Panc1 (cell line): ENCODE data around the gene MAN2C1. TPM values are rescaled to one million over a fixed set of nuclear protein-coding genes. Genes with fewer than 3 reads are reported as not detected.

ENCODE experiments used
- ATAC-seq: fragments of 200-7000 bp; cut with Tn5 transposase; 2 replicates; pipeline ENCODE4 v1.9.1; 2020; ENCODE audit warnings: mild to moderate bottlenecking, moderate library complexity
- BruUV-seq: library from RNA; stranded (reverse); fragments of 400-500 nt; replicated peaks from 2 replicates; lab custom pipeline; 2021; lab: Mats Ljungman, UMichigan
- CTCF ChIA-PET: fragments of 300-600 bp; sonication (Branson Sonifier 250); formaldehyde crosslinking; loops from one replicate; lab custom pipeline; 2022; ENCODE audit warnings: antibody characterized with exemption; lab: Charles Lee
- POLR2A ChIA-PET: fragments of 300-600 bp; sonication (Branson Sonifier 250); formaldehyde crosslinking; loops from one replicate; lab custom pipeline; 2022; ENCODE audit warnings: antibody characterized with exemption; lab: Charles Lee
- DNase-seq: peaks from one replicate; pipeline ENCODE4 v3.0.0-alpha.2; 2010; ENCODE audit warnings: low read depth, low spot score
- H3K27ac ChIP-seq: 2 replicates; pipeline ENCODE4 v1.5.1; 2011; ENCODE audit warnings: mild to moderate bottlenecking, low read length, inconsistent platforms
- H3K27me3 ChIP-seq: fragments of 200-500 bp; sonication (Bioruptor generic); 2 replicates; pipeline ENCODE4 v1.6.0; 2014; ENCODE audit warnings: low read length, inconsistent platforms; ENCODE audit not compliant: control insufficient read depth, insufficient read depth
- H3K36me3 ChIP-seq: fragments of 200-500 bp; sonication (Bioruptor generic); 2 replicates; pipeline ENCODE4 v1.5.1; 2014; ENCODE audit warnings: inconsistent platforms, mild to moderate bottlenecking, low read length, moderate library complexity; ENCODE audit not compliant: control insufficient read depth, insufficient read depth
- H3K4me1 ChIP-seq: 2 replicates; pipeline ENCODE4 v1.5.1; 2011; ENCODE audit warnings: inconsistent platforms, mild to moderate bottlenecking, low read length, moderate library complexity; ENCODE audit not compliant: control insufficient read depth, insufficient read depth
- H3K4me3 ChIP-seq, 2 experiments: 2 replicates each; pipeline ENCODE4 v1.5.1; 2011 to 2012; ENCODE audit warnings: low read depth in 2 of 2, low read length in 2 of 2, mild to moderate bottlenecking in 2 of 2, inconsistent platforms in 1 of 2, moderate library complexity in 1 of 2
- H3K9me3 ChIP-seq: fragments of 200-500 bp; sonication (Bioruptor generic); 2 replicates; pipeline ENCODE4 v1.5.1; 2014; ENCODE audit warnings: low read depth, mild to moderate bottlenecking, inconsistent platforms, low read length, moderate library complexity; ENCODE audit not compliant: control insufficient read depth, insufficient read depth
- CTCF ChIP-seq: fragments of 450-650 bp; IDR thresholded peaks from 2 replicates; pipeline ENCODE4 v1.5.1; 2017; ENCODE audit warnings: mild to moderate bottlenecking
- POLR2AphosphoS5 ChIP-seq: IDR thresholded peaks from 2 replicates; pipeline ENCODE4 v1.6.1; 2012; ENCODE audit warnings: mild to moderate bottlenecking, low read depth, low read length, moderate library complexity
- REST ChIP-seq, 2 experiments: IDR thresholded peaks; 2 replicates each; pipeline ENCODE4 v1.6.1; 2011 to 2012; ENCODE audit warnings: low read depth in 2 of 2, control low read depth in 1 of 2, low read length in 1 of 2, mild to moderate bottlenecking in 1 of 2, moderate library complexity in 1 of 2; ENCODE audit not compliant: insufficient read depth in 1 of 2
- SIN3A ChIP-seq: IDR thresholded peaks from 2 replicates; pipeline ENCODE4 v1.6.1; 2012; ENCODE audit warnings: low read depth, mild to moderate bottlenecking, low read length, moderate library complexity, borderline replicate concordance; ENCODE audit not compliant: insufficient read depth
- TCF7L2 ChIP-seq: IDR thresholded peaks from 2 replicates; pipeline ENCODE4 v1.6.1; 2011; ENCODE audit warnings: mild to moderate bottlenecking, low read depth, low read length, inconsistent platforms
- in situ Hi-C: cut with HindIII; loops from 2 replicates; pipeline ENCODE4 v1.10.0; 2016; ENCODE audit warnings: low sequenced_read_pairs, low pct_unique_long_range_greater_than_20kb
- intact Hi-C: fragments of 100-400 bp; cut with micrococcal nuclease; formaldehyde crosslinking; loops from one replicate; pipeline ENCODE4 v1.10.0; 2022; ENCODE audit not compliant: unreplicated experiment
- total RNA-seq: library from RNA; stranded (reverse); gene quantifications from one replicate; pipeline ENCODE4 v1.2.1, GENCODE V29; 2021; ENCODE audit not compliant: unreplicated experiment

MAN2C1 gene
- total RNA-seq, 1 experiment from 2014 or later = 127 TPM

GRCh38 chr15:75353604-75354003, 14.8 kb downstream of the MAN2C1 start:
- Histone ChIP-seq H3K4me3 (no peak overlapping the region), H3K27ac (no peak overlapping the region), H3K36me3 (no peaks in the 10 kb centered on the region; the same call in 1 of the 2 replicates), H3K9me3 (no peaks in the 10 kb centered on the region), H3K4me1 (no peaks in the 10 kb centered on the region), H3K27me3 (no peaks in the 10 kb centered on the region)
- POLR2A ChIA-PET = no interaction called here
- intact Hi-C loops (no loop called here), in situ Hi-C loops (no loop called here)
- no peak for ATAC-seq
- CTCF ChIA-PET = no interaction called here
- no peak for TF ChIP-seq CTCF
- TF ChIP-seq TCF7L2 = no peak
- no peak for TF ChIP-seq SIN3A
- TF ChIP-seq POLR2AphosphoS5 = no peak
- TF ChIP-seq REST (IDR thresholded peaks at IDR 0.05; ENCODE audit: insufficient read depth in 1 of 2, low read depth in 2 of 2, low read length in 1 of 2) = no peak
- DNase-seq = no peak
- no TSS peak for BruUV-seq

GRCh38 chr15:75352186-75353080, 16.0 kb downstream of the MAN2C1 start:
- DNase-seq (no peak), ATAC-seq (no peak)
- CTCF ChIA-PET = no interaction called here
- Histone ChIP-seq H3K27ac (no peak overlapping the region), H3K36me3 (no peaks in the 10 kb centered on the region), H3K4me3 (no peak overlapping the region), H3K9me3 (no peaks in the 10 kb centered on the region), H3K27me3 (no peaks in the 10 kb centered on the region), H3K4me1 (no peaks in the 10 kb centered on the region)
- no TSS peak for BruUV-seq
- no peak for TF ChIP-seq REST (IDR thresholded peaks at IDR 0.05; ENCODE audit: insufficient read depth in 1 of 2, low read depth in 2 of 2, low read length in 1 of 2)
- TF ChIP-seq TCF7L2 = no peak
- in situ Hi-C loops (no loop called here), intact Hi-C loops (no loop called here)
- POLR2A ChIA-PET = no interaction called here
